Neuronal stem cell (in vitro differentiated cells): ENCODE data around the gene KAZN.
A peak's percentile ranks its signal among the peaks of the same experiment; 100 is the strongest.

Experiments
- DNase-seq: peaks from one replicate; pipeline ENCODE4 v3.0.0-alpha.2; 2013; ENCODE audit warnings: low spot score
- H2AFZ ChIP-seq: one replicate; pipeline ENCODE4 v1.6.1; 2013; ENCODE audit warnings: mild to moderate bottlenecking, low read length, inconsistent platforms
- H2AK5ac ChIP-seq: 2 replicates; pipeline ENCODE4 v1.6.1; 2013; ENCODE audit warnings: low read depth, mild to moderate bottlenecking, inconsistent platforms, low read length, moderate library complexity, mixed read lengths
- H2BK120ac ChIP-seq: 2 replicates; pipeline ENCODE4 v1.6.1; 2013; ENCODE audit warnings: low read depth, mild to moderate bottlenecking, inconsistent platforms, low read length, moderate library complexity, mixed read lengths
- H2BK12ac ChIP-seq: one replicate; pipeline ENCODE4 v1.6.1; 2013; ENCODE audit warnings: low read length, inconsistent platforms
- H2BK15ac ChIP-seq: 2 replicates; pipeline ENCODE4 v1.6.1; 2013; ENCODE audit warnings: mild to moderate bottlenecking, low read length, inconsistent platforms, mixed read lengths
- H2BK5ac ChIP-seq: one replicate; pipeline ENCODE4 v1.6.1; 2013; ENCODE audit warnings: inconsistent platforms, mild to moderate bottlenecking, low read length, moderate library complexity
- H3K14ac ChIP-seq: one replicate; pipeline ENCODE4 v1.6.1; 2013; ENCODE audit warnings: low read length, inconsistent platforms
- H3K18ac ChIP-seq: 2 replicates; pipeline ENCODE4 v1.6.1; 2013; ENCODE audit warnings: low read length, inconsistent platforms
- H3K23ac ChIP-seq: 2 replicates; pipeline ENCODE4 v1.6.1; 2013; ENCODE audit warnings: low read depth, mild to moderate bottlenecking, mixed read lengths, low read length, inconsistent platforms; ENCODE audit not compliant: poor library complexity
- H3K27ac ChIP-seq: replicated peaks from 3 replicates; pipeline ENCODE4 v1.5.1; 2013; ENCODE audit warnings: low read length, inconsistent platforms
- H3K27me3 ChIP-seq, 3 experiments: 2 replicates each; pipeline ENCODE4 v1.6.1; 2013; ENCODE audit warnings: low read length in 3 of 3, mild to moderate bottlenecking in 2 of 3, inconsistent platforms in 1 of 3, low read depth in 1 of 3, mixed read lengths in 1 of 3, moderate library complexity in 1 of 3; ENCODE audit not compliant: control insufficient read depth in 3 of 3, insufficient read depth in 3 of 3
- H3K36me3 ChIP-seq, 2 donors: replicated peaks in 1 of 2; 2 replicates each; pipeline ENCODE4 v1.6.1; 2013; ENCODE audit warnings: low read length in 2 of 2; ENCODE audit not compliant: control insufficient read depth in 2 of 2, insufficient read depth in 2 of 2
- H3K4ac ChIP-seq: 2 replicates; pipeline ENCODE4 v1.6.1; 2013; ENCODE audit warnings: inconsistent platforms, mild to moderate bottlenecking, low read length, moderate library complexity
- H3K4me1 ChIP-seq, 2 donors: 1 replicate in 1 of 2; 2 replicates in 1 of 2; pipeline ENCODE4 v1.6.1; 2013; ENCODE audit warnings: low read length in 2 of 2, low read depth in 1 of 2; ENCODE audit not compliant: control insufficient read depth in 2 of 2, insufficient read depth in 1 of 2
- H3K4me2 ChIP-seq: one replicate; pipeline ENCODE4 v1.6.1; 2013; ENCODE audit warnings: mild to moderate bottlenecking, low read length, inconsistent platforms; ENCODE audit not compliant: insufficient read depth, poor library complexity, severe bottlenecking
- H3K4me3 ChIP-seq, 2 donors: 2 replicates each; pipeline ENCODE4 v1.5.1; 2013; ENCODE audit warnings: low read length in 2 of 2, mild to moderate bottlenecking in 2 of 2, inconsistent platforms in 1 of 2, moderate library complexity in 1 of 2
- H3K79me1 ChIP-seq: one replicate; pipeline ENCODE4 v1.6.1; 2013; ENCODE audit warnings: low read depth, mild to moderate bottlenecking, inconsistent platforms, low read length, moderate library complexity
- H3K9ac ChIP-seq: one replicate; pipeline ENCODE4 v1.6.1; 2013; ENCODE audit warnings: mild to moderate bottlenecking, low read depth, low read length, inconsistent platforms; ENCODE audit not compliant: poor library complexity
- H3K9me3 ChIP-seq, 2 donors: replicated peaks in 1 of 2; 2 replicates each; pipeline versions ENCODE3 to v1.6.1; 2013; ENCODE audit warnings: low read length in 2 of 2, mild to moderate bottlenecking in 2 of 2, inconsistent platforms in 1 of 2, low read depth in 1 of 2, mixed read lengths in 1 of 2, moderate library complexity in 1 of 2; ENCODE audit not compliant: control insufficient read depth in 2 of 2, insufficient read depth in 1 of 2
- H4K8ac ChIP-seq: one replicate; pipeline ENCODE4 v1.6.1; 2013; ENCODE audit warnings: low read depth, mild to moderate bottlenecking, inconsistent platforms, low read length, moderate library complexity
- H4K91ac ChIP-seq: one replicate; pipeline ENCODE4 v1.6.1; 2013; ENCODE audit warnings: low read length, low read depth, mild to moderate bottlenecking, inconsistent platforms; ENCODE audit not compliant: poor library complexity
- WGBS, 2 donors: extraction: QIAGEN DNeasy Blood & Tissue Kit; methylation state at CpG; one replicate each; pipeline ENCODE4 v1.1.7; 2013; ENCODE audit warnings: missing lambda C conversion rate in 2 of 2, mixed read lengths in 1 of 2; ENCODE audit not compliant: insufficient read length in 2 of 2, insufficient replicate concordance in 1 of 2; ENCODE audit errors: extremely low coverage in 2 of 2; 5-methylcytosine and 5-hydroxymethylcytosine counted together

KAZN gene

GRCh38 chr1:14835725-14836124 is 237.2 kb downstream of the KAZN start:
- H2AK5ac ChIP-seq = no peak overlapping the region
- DNase-seq = no peak
- no peak overlapping the region for H4K8ac ChIP-seq
- no CpG with 5 or more reads among the region's 5 CpGs for WGBS, 2 donors
- H2BK12ac ChIP-seq = no peak overlapping the region
- H3K9ac ChIP-seq = no peak overlapping the region
- H3K23ac ChIP-seq = no peak overlapping the region
- H3K4me3 ChIP-seq = no peak overlapping the region
- H3K9me3 ChIP-seq = peaks cover 2 to 8% of the 10 kb centered on the region in 2 donors
- H2BK15ac ChIP-seq = no peak overlapping the region
- H3K36me3 ChIP-seq = peaks cover 0 to 36% of the 10 kb centered on the region in 2 donors
- no peaks in the 10 kb centered on the region for H3K27me3 ChIP-seq
- no peak overlapping the region for H2AFZ ChIP-seq
- H3K4me1 ChIP-seq = peaks cover 2 to 10% of the 10 kb centered on the region in 2 donors
- H2BK5ac ChIP-seq = no peak overlapping the region
- H3K79me1 ChIP-seq = no peaks in the 10 kb centered on the region
- no peak overlapping the region for H4K91ac ChIP-seq
- H3K27ac ChIP-seq = no peak overlapping the region
- no peak overlapping the region for H3K4ac ChIP-seq
- no peak overlapping the region for H2BK120ac ChIP-seq
- H3K14ac ChIP-seq = no peak overlapping the region
- H3K4me2 ChIP-seq = no peak overlapping the region
- peak overlapping the region; percentile 74 for H3K18ac ChIP-seq

GRCh38 chr1:14836426-14837140 is 238.1 kb downstream of the KAZN start:
- Histone ChIP-seq H3K27me3 (no peaks in the 10 kb centered on the region), H2BK120ac (no peak overlapping the region)
- WGBS, 2 donors = no CpG with 5 or more reads among the region's 10 CpGs

DNA sequence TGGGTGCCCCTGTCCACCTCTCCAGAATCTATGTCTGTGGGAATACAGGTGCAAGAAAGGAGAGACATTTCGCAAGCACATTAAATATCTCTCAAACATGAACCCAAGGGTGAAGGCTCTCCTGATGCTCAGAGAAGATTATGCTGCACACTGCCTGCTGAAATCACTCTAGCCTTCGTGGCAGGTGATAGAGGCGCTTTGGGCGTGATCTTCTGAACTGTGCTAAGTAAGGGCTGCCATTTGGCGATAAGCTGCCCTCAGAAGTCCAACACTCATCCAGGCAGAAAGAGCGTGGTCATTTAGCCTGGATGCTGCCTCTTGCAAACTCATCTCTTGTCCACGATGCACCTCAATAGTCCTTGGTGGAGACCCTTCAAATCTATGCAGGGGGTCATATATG is 241.9 kb downstream of the KAZN start:
- Histone ChIP-seq H3K27me3 (no peaks in the 10 kb centered on the region), H3K4me2 (no peak overlapping the region), H3K14ac (no peak overlapping the region), H3K9me3 (peaks cover 10 to 28% of the 10 kb centered on the region in 2 donors), H3K9ac (no peak overlapping the region), H2BK12ac (no peak overlapping the region), H3K27ac (no peak overlapping the region), H2BK120ac (no peak overlapping the region), H4K8ac (no peak overlapping the region), H4K91ac (no peak overlapping the region), H3K79me1 (no peaks in the 10 kb centered on the region), H3K36me3 (peaks cover 0 to 22% of the 10 kb centered on the region in 2 donors), H2BK15ac (no peak overlapping the region), H3K23ac (no peak overlapping the region), H3K4me3 (no peak overlapping the region), H2BK5ac (no peak overlapping the region), H3K4ac (no peak overlapping the region), H2AFZ (no peak overlapping the region), H3K18ac (no peak overlapping the region), H2AK5ac (no peak overlapping the region), H3K4me1 (no peaks in the 10 kb centered on the region)
- no peak for DNase-seq
- WGBS, 2 donors = no CpG with 5 or more reads among the region's 7 CpGs

More at GRCh38 chr1:14836426-14837140, 238.1 kb downstream of the KAZN start:
- Histone ChIP-seq H4K8ac (peak overlapping the region; percentile 74), H3K36me3 (peaks cover 0 to 32% of the 10 kb centered on the region in 2 donors), H3K14ac (no peak overlapping the region), H2BK5ac (no peak overlapping the region), H4K91ac (no peak overlapping the region), H3K23ac (no peak overlapping the region), H3K4ac (no peak overlapping the region), H3K27ac (no peak overlapping the region), H2BK12ac (no peak overlapping the region), H3K9ac (no peak overlapping the region), H2AK5ac (no peak overlapping the region), H2BK15ac (no peak overlapping the region), H3K4me2 (no peak overlapping the region), H3K18ac (peak overlapping the region; percentile 74), H3K9me3 (peaks cover 4 to 13% of the 10 kb centered on the region in 2 donors), H3K79me1 (no peaks in the 10 kb centered on the region), H3K4me1 (peaks cover 2 to 10% of the 10 kb centered on the region in 2 donors), H3K4me3 (no peak overlapping the region), H2AFZ (no peak overlapping the region)
- no peak for DNase-seq

DNA sequence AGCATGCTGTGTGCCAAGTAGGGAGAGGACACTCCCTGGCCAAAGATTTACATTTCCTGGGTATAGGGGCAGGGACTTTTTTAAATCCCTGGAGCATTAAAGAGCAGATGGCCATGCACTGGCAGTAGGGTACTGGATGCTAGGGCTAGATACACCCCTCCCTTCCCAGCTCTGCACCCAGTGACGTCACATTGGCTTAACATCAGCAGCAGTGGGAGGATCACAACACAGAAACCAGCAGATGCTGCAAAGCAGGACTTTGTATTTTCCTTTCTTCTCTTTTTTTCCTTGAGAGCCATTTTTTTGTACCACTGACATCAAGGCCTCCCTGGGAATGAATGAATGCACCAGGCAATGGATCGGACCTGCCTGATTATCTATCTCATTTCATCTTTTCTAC is 243.0 kb downstream of the KAZN start:
- H2BK120ac ChIP-seq = no peak overlapping the region
- no peaks in the 10 kb centered on the region for H3K27me3 ChIP-seq
- no peak overlapping the region for H2AK5ac ChIP-seq
- H3K4me1 ChIP-seq = no peaks in the 10 kb centered on the region
- no peak for DNase-seq
- no peak overlapping the region for H2AFZ ChIP-seq
- no CpG with 5 or more reads among the region's 2 CpGs for WGBS, 2 donors
- H3K4me3 ChIP-seq = no peak overlapping the region
- H3K4ac ChIP-seq = no peak overlapping the region
- no peak overlapping the region for H2BK15ac ChIP-seq
- H3K79me1 ChIP-seq = no peaks in the 10 kb centered on the region
- H2BK5ac ChIP-seq = no peak overlapping the region
- H3K9me3 ChIP-seq = peaks cover 10 to 28% of the 10 kb centered on the region in 2 donors
- no peak overlapping the region for H3K9ac ChIP-seq
- H3K27ac ChIP-seq = no peak overlapping the region
- H4K91ac ChIP-seq = no peak overlapping the region
- no peak overlapping the region for H3K23ac ChIP-seq
- no peak overlapping the region for H2BK12ac ChIP-seq
- H4K8ac ChIP-seq = no peak overlapping the region
- no peak overlapping the region for H3K14ac ChIP-seq
- no peak overlapping the region for H3K18ac ChIP-seq
- H3K4me2 ChIP-seq = no peak overlapping the region
- H3K36me3 ChIP-seq = peaks cover 0 to 22% of the 10 kb centered on the region in 2 donors
